OCI-LY3 (cell line): ENCODE measurements around the gene CTTNBP2NL.

Source experiments
- H2AFZ ChIP-seq: fragments of 200-600, 300-600 bp; shearing (Covaris generic); 2 replicates; pipeline ENCODE4 v1.6.0; 2014; ENCODE audit warnings: antibody characterized with exemption, low read depth, low read length
- H3K27ac ChIP-seq: fragments of 200-600, 300-600 bp; sonication (generic); 2 replicates; pipeline ENCODE4 v1.5.1; 2014; ENCODE audit warnings: mild to moderate bottlenecking, low read length, moderate library complexity, mixed read lengths
- H3K27me3 ChIP-seq: fragments of 200-600, 300-600 bp; sonication (generic); 2 replicates; pipeline ENCODE4 v1.6.1; 2014; ENCODE audit warnings: low read depth, low read length, mixed read lengths
- H3K36me3 ChIP-seq: fragments of 200-600, 300-600 bp; sonication (generic); replicated peaks from 2 replicates; pipeline ENCODE3; 2014; ENCODE audit warnings: low read depth, low read length, mixed read lengths
- H3K4me1 ChIP-seq: fragments of 300-600, 200-600 bp; sonication (generic); 2 replicates; pipeline ENCODE4 v1.6.1; 2014; ENCODE audit warnings: low read length, mixed read lengths
- H3K4me2 ChIP-seq: fragments of 200-600, 300-600 bp; sonication (generic); 2 replicates; pipeline ENCODE4 v1.6.1; 2014; ENCODE audit warnings: low read length, mixed read lengths
- H3K4me3 ChIP-seq: fragments of 300-600, 200-600 bp; sonication (generic); 2 replicates; pipeline ENCODE4 v1.5.1; 2014; ENCODE audit warnings: antibody characterized with exemption, mild to moderate bottlenecking, low read length, moderate library complexity
- H3K79me2 ChIP-seq: fragments of 300-600, 200-600 bp; shearing (Covaris generic); 2 replicates; pipeline ENCODE4 v1.6.1; 2014; ENCODE audit warnings: mild to moderate bottlenecking, low read length, mixed read lengths
- H3K9ac ChIP-seq: fragments of 300-600, 200-600 bp; shearing (Covaris generic); 2 replicates; pipeline ENCODE4 v1.6.0; 2014; ENCODE audit warnings: mild to moderate bottlenecking, low read length, moderate library complexity
- H3K9me3 ChIP-seq: fragments of 200-600, 300-600 bp; shearing (Covaris generic); 2 replicates; pipeline ENCODE4 v1.6.1; 2014; ENCODE audit warnings: low read length, mixed read lengths; ENCODE audit not compliant: insufficient read depth
- H4K20me1 ChIP-seq: fragments of 200-600, 300-600 bp; sonication (generic); 2 replicates; pipeline ENCODE4 v1.6.1; 2016; ENCODE audit warnings: low read length, mixed read lengths; ENCODE audit not compliant: insufficient read depth
- CTCF ChIP-seq: fragments of 200-600, 300-600 bp; sonication (generic); IDR thresholded peaks from 2 replicates; pipeline ENCODE4 v1.5.1; 2014; ENCODE audit warnings: antibody characterized with exemption, low read length, low read depth
- EZH2phosphoT487 ChIP-seq: fragments of 200-600 bp; shearing (Covaris generic); IDR thresholded peaks from 2 replicates; pipeline ENCODE4 v1.6.1; 2018; ENCODE audit warnings: antibody characterized with exemption, mixed run types, low read depth

The CTTNBP2NL gene

GRCh38 chr1:112488141-112488540 is 92.1 kb downstream of the CTTNBP2NL start:
- Histone ChIP-seq H3K27me3 (no peaks in the 10 kb centered on the region), H3K4me2 (no peak overlapping the region), H3K9ac (no peak overlapping the region), H3K4me1 (no peaks in the 10 kb centered on the region), H3K27ac (no peak overlapping the region), H2AFZ (no peak overlapping the region), H3K79me2 (no peaks in the 10 kb centered on the region), H3K4me3 (no peak overlapping the region), H3K36me3 (no peaks in the 10 kb centered on the region), H3K9me3 (no peaks in the 10 kb centered on the region), H4K20me1 (no peaks in the 10 kb centered on the region)
- no peak for TF ChIP-seq CTCF
- no peak for TF ChIP-seq EZH2phosphoT487

- H2AFZ ChIP-seq, result no peak overlapping the region
Observed at GRCh38 chr1:112492076-112492475, 96.1 kb downstream of the CTTNBP2NL start.

GRCh38 chr1:112493351-112493750 is 97.3 kb downstream of the CTTNBP2NL start:
- no peaks in the 10 kb centered on the region for H4K20me1 ChIP-seq
- no peaks in the 10 kb centered on the region for H3K9me3 ChIP-seq
- H3K79me2 ChIP-seq, result no peaks in the 10 kb centered on the region
- H3K4me1 ChIP-seq, result no peaks in the 10 kb centered on the region
- no peak overlapping the region for H3K9ac ChIP-seq
- H2AFZ ChIP-seq, result no peak overlapping the region
- H3K27ac ChIP-seq, result no peak overlapping the region
- H3K4me3 ChIP-seq, result no peak overlapping the region
- no peak overlapping the region for H3K4me2 ChIP-seq
- TF ChIP-seq EZH2phosphoT487 (no peak), CTCF (no peak)
- H3K36me3 ChIP-seq, result no peaks in the 10 kb centered on the region
- no peaks in the 10 kb centered on the region for H3K27me3 ChIP-seq

More at GRCh38 chr1:112492076-112492475, 96.1 kb downstream of the CTTNBP2NL start:
- Histone ChIP-seq H4K20me1 (no peaks in the 10 kb centered on the region), H3K9me3 (no peaks in the 10 kb centered on the region), H3K79me2 (no peaks in the 10 kb centered on the region), H3K36me3 (no peaks in the 10 kb centered on the region), H3K27me3 (no peaks in the 10 kb centered on the region), H3K27ac (no peak overlapping the region), H3K4me1 (no peaks in the 10 kb centered on the region), H3K9ac (no peak overlapping the region), H3K4me2 (no peak overlapping the region), H3K4me3 (no peak overlapping the region)
- TF ChIP-seq CTCF, result no peak
- TF ChIP-seq EZH2phosphoT487, result no peak

GRCh38 chr1:112496290-112496689 is 100.3 kb downstream of the CTTNBP2NL start:
- Histone ChIP-seq H4K20me1 (no peaks in the 10 kb centered on the region), H3K9me3 (no peaks in the 10 kb centered on the region), H3K27ac (no peak overlapping the region), H3K27me3 (no peaks in the 10 kb centered on the region), H3K4me1 (no peaks in the 10 kb centered on the region), H3K9ac (no peak overlapping the region), H3K4me2 (no peak overlapping the region), H3K36me3 (no peaks in the 10 kb centered on the region), H3K4me3 (no peak overlapping the region), H3K79me2 (no peaks in the 10 kb centered on the region), H2AFZ (no peak overlapping the region)
- TF ChIP-seq CTCF (no peak), EZH2phosphoT487 (no peak)
